Sigmoid colon (tissue), 7 donors: ENCODE results near the gene AUTS2. TPM values are rescaled to one million over a fixed set of nuclear protein-coding genes. Genes with fewer than 3 reads are reported as not detected.

Experiments used
- DNase-seq: peaks from one replicate; pipeline ENCODE4 v3.0.0-alpha.2; 2019
- H3K27ac ChIP-seq, 4 donors: fragments of 200-600 bp; sonication (generic); one replicate each; pipeline ENCODE4 v1.5.1; 2016 to 2019; ENCODE audit warnings: mild to moderate bottlenecking in 1 of 4
- H3K27me3 ChIP-seq, 3 donors: fragments of 200-600 bp; sonication (generic); one replicate each; pipeline ENCODE4 v1.5.1; 2019; ENCODE audit warnings: mild to moderate bottlenecking in 1 of 3
- H3K36me3 ChIP-seq, 4 donors: fragments of 200-600 bp; sonication (generic); one replicate each; pipeline ENCODE4 v1.5.1; 2016 to 2019
- H3K4me1 ChIP-seq, 4 donors: fragments of 200-600 bp; sonication (generic); one replicate each; pipeline ENCODE4 v1.5.1; 2017 to 2019
- H3K4me3 ChIP-seq, 4 donors: fragments of 200-600 bp; sonication (generic); one replicate each; pipeline ENCODE4 v1.5.1; 2017 to 2019; ENCODE audit warnings: mild to moderate bottlenecking in 2 of 4, moderate library complexity in 1 of 4
- H3K9me3 ChIP-seq, 4 donors: fragments of 200-600 bp in 3 of 4; sonication (generic) in 3 of 4; one replicate each; pipeline versions ENCODE4 v1.5.1 to v1.6.1; 2013 to 2019
- CTCF ChIP-seq, 4 experiments: fragments of 450-650 bp in 3 of 4; fragments of 200-600 bp in 1 of 4; IDR thresholded peaks; one replicate each; pipeline ENCODE4 v1.5.1; 2016 to 2019; ENCODE audit warnings: antibody characterized with exemption in 4 of 4, mild to moderate bottlenecking in 3 of 4, moderate library complexity in 2 of 4
- EP300 ChIP-seq, 4 donors: sonication (generic); formaldehyde crosslinking; IDR thresholded peaks; one replicate each; pipeline ENCODE4 v1.6.1; 2017; ENCODE audit warnings: antibody characterized with exemption in 4 of 4
- POLR2A ChIP-seq, 2 donors: fragments of 450-650 bp; IDR thresholded peaks; one replicate each; pipeline ENCODE4 v1.6.1; 2016; ENCODE audit warnings: antibody characterized with exemption in 2 of 2, mild to moderate bottlenecking in 2 of 2, moderate library complexity in 2 of 2
- POLR2AphosphoS5 ChIP-seq, 4 donors: sonication (generic); formaldehyde crosslinking; IDR thresholded peaks; one replicate each; pipeline ENCODE4 v1.6.1; 2017; ENCODE audit warnings: antibody characterized with exemption in 4 of 4
- WGBS, 2 donors: extraction: QIAGEN DNeasy Blood & Tissue Kit; methylation state at CpG; one replicate each; pipeline ENCODE4 v1.1.7; 2013; 5-methylcytosine and 5-hydroxymethylcytosine counted together
- intact Hi-C: fragments of 100-400 bp; cut with DNase I; formaldehyde crosslinking; loops from one replicate; pipeline ENCODE4 v1.15.1; 2023
- polyA plus RNA-seq, 3 donors: library from polyadenylated mRNA; stranded (reverse); fragments of 200-250 nt; gene quantifications; one replicate each; pipeline ENCODE4 v1.2.3, GENCODE V29; 2013
- total RNA-seq, 4 donors: library from RNA; depleted of rRNA; stranded (reverse); fragments of >200 nt; gene quantifications; one replicate each; pipeline ENCODE4 v1.1.0, GENCODE V29; 2016
- donor health status: healthy with polysubstance abuse.
- donor health status: Bipolar disorder and iron deficiency.
- donor health status: healthy.

Gene AUTS2
- total and polyA plus RNA-seq, 7 donors: 3.6 to 55.7 (median 25.5) TPM

DNA sequence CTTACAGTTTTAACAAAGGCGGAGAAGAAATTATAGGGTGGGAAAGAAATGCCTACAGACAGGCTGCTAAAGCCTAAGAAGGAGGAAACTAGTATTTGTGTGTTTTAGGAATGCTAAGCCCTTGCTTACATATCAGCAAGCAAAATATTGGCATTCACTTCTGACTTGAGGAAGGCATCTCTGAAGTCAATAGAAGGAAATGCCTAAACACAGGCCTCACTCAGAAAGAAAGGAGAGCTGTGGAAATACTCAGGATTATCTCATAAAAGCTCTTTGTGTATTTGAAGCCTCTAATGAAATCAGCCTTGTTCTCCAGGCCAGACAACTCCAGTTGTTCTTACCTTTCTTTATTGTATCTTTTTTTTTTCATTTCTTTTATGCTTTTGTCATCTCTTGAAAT lies 158.0 kb downstream of the AUTS2 start:
- TF ChIP-seq CTCF (IDR thresholded peaks at IDR 0.05) (no peak), POLR2AphosphoS5 (IDR thresholded peaks at IDR 0.05) (no peak), EP300 (IDR thresholded peaks at IDR 0.05) (no peak), POLR2A (IDR thresholded peaks at IDR 0.05) (no peak)
- Histone ChIP-seq H3K36me3 (no peaks in the 10 kb centered on the region), H3K4me1 (peaks cover 0 to 39% (median 30%) of the 10 kb centered on the region in 4 donors), H3K9me3 (no peaks in the 10 kb centered on the region), H3K27me3 (no peaks in the 10 kb centered on the region), H3K27ac (peak overlapping the region in 1 of 4 donors; percentile 27), H3K4me3 (no peak overlapping the region)
- no peak for DNase-seq
- intact Hi-C loops: no loop called here
- 84 to 91% methylated on average over 1 of the region's 1 CpG for WGBS, 2 donors

- WGBS, 2 donors: 63 to 86% methylated on average over 1 of the region's 1 CpG
- Histone ChIP-seq H3K27ac (no peak overlapping the region), H3K9me3 (no peaks in the 10 kb centered on the region), H3K4me3 (no peak overlapping the region), H3K27me3 (no peaks in the 10 kb centered on the region), H3K4me1 (peaks cover 0 to 36% (median 30%) of the 10 kb centered on the region in 4 donors), H3K36me3 (no peaks in the 10 kb centered on the region)
- no peak for DNase-seq
- TF ChIP-seq POLR2A (IDR thresholded peaks at IDR 0.05): no peak
- no peak for TF ChIP-seq POLR2AphosphoS5 (IDR thresholded peaks at IDR 0.05)
- TF ChIP-seq EP300 (IDR thresholded peaks at IDR 0.05): no peak
- TF ChIP-seq CTCF (IDR thresholded peaks at IDR 0.05): no peak
- intact Hi-C loops: no loop called here
Observed at GRCh38 chr7:69757528-69757927, 159.3 kb downstream of the AUTS2 start.

DNA sequence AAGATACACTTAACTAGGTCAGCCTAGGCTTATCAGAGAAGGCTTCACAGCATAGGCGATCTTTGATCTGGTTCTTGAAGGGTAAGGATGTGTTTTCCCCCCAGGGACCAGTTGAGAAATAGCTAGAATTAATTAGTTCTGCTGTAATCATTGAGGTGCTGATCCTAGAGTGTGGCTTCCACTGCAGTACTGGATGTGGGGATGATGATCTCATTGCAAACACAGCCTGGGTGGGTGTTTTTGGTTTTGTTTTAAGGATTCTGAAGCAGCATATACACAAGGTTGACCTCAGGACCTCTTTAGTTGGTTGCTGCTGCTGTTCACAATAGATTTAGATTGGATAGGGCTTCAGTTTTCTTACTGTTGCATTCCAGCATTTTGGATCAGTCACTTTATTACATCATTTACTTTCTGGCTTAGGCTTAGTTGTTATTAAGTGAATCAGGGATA lies 159.7 kb downstream of the AUTS2 start:
- no peak overlapping the region for H3K4me3 ChIP-seq
- TF ChIP-seq POLR2AphosphoS5 (IDR thresholded peaks at IDR 0.05): no peak
- TF ChIP-seq POLR2A (IDR thresholded peaks at IDR 0.05): no peak
- no peak for TF ChIP-seq EP300 (IDR thresholded peaks at IDR 0.05)
- TF ChIP-seq CTCF (IDR thresholded peaks at IDR 0.05): no peak
- no peak overlapping the region for H3K27ac ChIP-seq
- no peaks in the 10 kb centered on the region for H3K9me3 ChIP-seq
- 25 to 52% methylated on average over 1 of the region's 1 CpG for WGBS, 2 donors
- no peaks in the 10 kb centered on the region for H3K27me3 ChIP-seq
- no peak for DNase-seq
- peaks cover 0 to 36% (median 30%) of the 10 kb centered on the region in 4 donors for H3K4me1 ChIP-seq
- intact Hi-C loops: no loop called here
- H3K36me3 ChIP-seq: no peaks in the 10 kb centered on the region

GRCh38 chr7:69759373-69759772 lies 161.1 kb downstream of the AUTS2 start:
- intact Hi-C loops: no loop called here

More at GRCh38 chr7:69759373-69759772, 161.1 kb downstream of the AUTS2 start:
- no peak overlapping the region for H3K27ac ChIP-seq
- TF ChIP-seq EP300 (IDR thresholded peaks at IDR 0.05): no peak
- TF ChIP-seq POLR2AphosphoS5 (IDR thresholded peaks at IDR 0.05): no peak
- TF ChIP-seq CTCF (IDR thresholded peaks at IDR 0.05): no peak
- no peak for TF ChIP-seq POLR2A (IDR thresholded peaks at IDR 0.05)
- no peaks in the 10 kb centered on the region for H3K36me3 ChIP-seq
- H3K27me3 ChIP-seq: no peaks in the 10 kb centered on the region
- no peak for DNase-seq
- 57 to 83% methylated on average over 4 of the region's 4 CpGs for WGBS, 2 donors
- H3K9me3 ChIP-seq: no peaks in the 10 kb centered on the region
- H3K4me1 ChIP-seq: peaks cover 0 to 36% (median 27%) of the 10 kb centered on the region in 4 donors
- H3K4me3 ChIP-seq: no peak overlapping the region
